AG04449 (cell line): Measurements from ENCODE around the gene PARP14.
"Not testable (repeated sequence)": the region's sequence is repeated elsewhere in the genome, so short reads cannot be mapped to it uniquely, and the experiment has no call there.

ENCODE experiments used
- CTCF ChIA-PET: fragments of 350-600 bp; formaldehyde crosslinking; extraction: SDS; loops from one replicate; lab custom pipeline; 2021; ENCODE audit warnings: antibody characterized with exemption; lab: Yijun Ruan, JAX
- POLR2A ChIA-PET: fragments of 400-600, 350-600 bp; formaldehyde crosslinking; extraction: SDS; loops from one replicate; lab custom pipeline; 2020; ENCODE audit warnings: antibody characterized with exemption, inconsistent platforms; lab: Yijun Ruan, JAX
- DNase-seq: peaks from one replicate; pipeline ENCODE4 v3.0.0-alpha.2; 2010; ENCODE audit warnings: low read depth, low spot score
- H3K4me3 ChIP-seq: 2 replicates; pipeline ENCODE4 v1.5.1; 2011; ENCODE audit warnings: low read depth, mild to moderate bottlenecking, control low read depth, low read length
- CTCF ChIP-seq: IDR thresholded peaks from one replicate; pipeline ENCODE4 v1.5.1; 2011; ENCODE audit warnings: mild to moderate bottlenecking, moderate library complexity, low read length, control low read depth, inconsistent platforms; ENCODE audit not compliant: insufficient read depth; ENCODE audit errors: missing control alignments

PARP14 gene

GRCh38 chr3:122697952-122698620 is 17.4 kb downstream of the PARP14 start:
- ChIA-PET POLR2A (no interaction called here), CTCF (interaction anchor here (1.0 to 1.2 kb wide), 2 partner anchors 19 to 296 kb away, joined by 3 read pairs; no protein-coding TSS in a partner anchor)
- TF ChIP-seq CTCF: no peak
- H3K4me3 ChIP-seq: no peak overlapping the region
- DNase-seq: no peak

GRCh38 chr3:122700193-122700592 is 19.6 kb downstream of the PARP14 start:
- ChIA-PET CTCF (interaction anchor here (1.2 kb wide), 1 partner anchor 21 kb away, joined by 4 read pairs; no protein-coding TSS in a partner anchor), POLR2A (no interaction called here)
- no peak for TF ChIP-seq CTCF
- DNase-seq: no peak
- H3K4me3 ChIP-seq: no peak overlapping the region

- CTCF ChIA-PET: interaction anchor here (0.7 to 1.0 kb wide), 2 partner anchors 11 to 26 kb away, joined by 3 to 4 read pairs; no protein-coding TSS in a partner anchor
- DNase-seq: no peak
- POLR2A ChIA-PET: no interaction called here
- no peak for TF ChIP-seq CTCF
- no peak overlapping the region for H3K4me3 ChIP-seq
These were observed 24.7 kb downstream of the PARP14 start for GRCh38 chr3:122705379-122705778.

GRCh38 chr3:122710616-122711251 is 30.1 kb downstream of the PARP14 start:
- CTCF ChIA-PET, H3K4me3 ChIP-seq, POLR2A ChIA-PET, DNase-seq: not testable (repeated sequence)

- ChIA-PET CTCF (no interaction called here), POLR2A (no interaction called here)
- no peak for DNase-seq
- no peak overlapping the region for H3K4me3 ChIP-seq
- no peak for TF ChIP-seq CTCF
These were observed 33.6 kb downstream of the PARP14 start for GRCh38 chr3:122714273-122714672.

- no peak for TF ChIP-seq CTCF
- POLR2A ChIA-PET: no interaction called here
- no peak overlapping the region for H3K4me3 ChIP-seq
- no peak for DNase-seq
- CTCF ChIA-PET: interaction anchor here (0.7 to 1.1 kb wide), 3 partner anchors 11 to 38 kb away, joined by 3 to 4 read pairs (median 3); no protein-coding TSS in a partner anchor
These were observed 36.0 kb downstream of the PARP14 start for GRCh38 chr3:122716667-122717066.
